ENCODE results near the gene PLEKHA4.

PLEKHA4 gene

DNA sequence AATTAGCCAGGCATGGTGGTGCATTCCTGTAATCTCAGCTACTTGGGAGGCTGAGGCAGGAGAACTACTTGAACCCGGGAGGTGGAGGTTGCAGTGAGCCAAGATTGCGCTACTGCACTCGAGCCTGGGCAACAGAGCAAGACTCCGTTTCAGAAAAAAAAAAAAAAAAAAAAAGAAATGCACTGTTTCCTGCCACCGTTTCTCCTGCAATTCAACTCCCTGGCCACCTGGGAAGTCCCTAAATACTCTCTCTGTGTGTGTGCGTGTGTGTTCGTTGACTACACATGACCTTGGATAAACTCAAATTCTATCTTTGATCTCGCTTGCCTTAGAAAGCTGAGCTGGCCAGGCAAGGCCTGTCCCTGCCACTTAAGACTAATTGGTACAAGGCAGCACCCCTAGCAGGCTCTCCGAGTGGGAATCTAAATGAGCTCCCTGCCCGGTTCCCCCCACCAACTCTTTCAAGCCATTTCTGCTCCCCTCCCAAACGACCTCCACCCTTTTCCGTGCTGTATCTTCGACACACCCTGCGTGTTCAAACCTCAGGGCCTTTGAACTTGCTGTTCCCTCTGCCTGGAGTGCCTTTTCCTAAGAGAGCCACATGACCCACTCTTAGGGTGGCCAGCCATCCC is 52.4 kb downstream of the PLEKHA4 start:
- H3K79me2 ChIP-seq (ENCODE audit: control insufficient read depth, low read length) = no peaks in the 10 kb centered on the region
- H3K36me3 ChIP-seq (ENCODE audit: control insufficient read depth, low read length) = no peaks in the 10 kb centered on the region
- H4K20me1 ChIP-seq (ENCODE audit: control insufficient read depth, insufficient read depth, low read depth, low read length) = no peaks in the 10 kb centered on the region
- H3K4me3 ChIP-seq (ENCODE audit: low read length) = peak overlapping the region; percentile 18; the same call in 1 of the 2 replicates
- H3K4me2 ChIP-seq (ENCODE audit: low read length) = peak overlapping the region; percentile 52
- H3F3A ChIP-seq (ENCODE audit: control insufficient read depth, insufficient read depth) = peaks cover 10% of the 10 kb centered on the region
- no peaks in the 10 kb centered on the region for H3K27me3 ChIP-seq (ENCODE audit: control insufficient read depth, low read length)
- no peaks in the 10 kb centered on the region for H3K9me2 ChIP-seq (replicated peaks; ENCODE audit: control insufficient read depth, low read length)
- no peaks in the 10 kb centered on the region for H3K9me3 ChIP-seq (ENCODE audit: control insufficient read depth, insufficient read depth, low read length)
- TF ChIP-seq, protein P1, sequence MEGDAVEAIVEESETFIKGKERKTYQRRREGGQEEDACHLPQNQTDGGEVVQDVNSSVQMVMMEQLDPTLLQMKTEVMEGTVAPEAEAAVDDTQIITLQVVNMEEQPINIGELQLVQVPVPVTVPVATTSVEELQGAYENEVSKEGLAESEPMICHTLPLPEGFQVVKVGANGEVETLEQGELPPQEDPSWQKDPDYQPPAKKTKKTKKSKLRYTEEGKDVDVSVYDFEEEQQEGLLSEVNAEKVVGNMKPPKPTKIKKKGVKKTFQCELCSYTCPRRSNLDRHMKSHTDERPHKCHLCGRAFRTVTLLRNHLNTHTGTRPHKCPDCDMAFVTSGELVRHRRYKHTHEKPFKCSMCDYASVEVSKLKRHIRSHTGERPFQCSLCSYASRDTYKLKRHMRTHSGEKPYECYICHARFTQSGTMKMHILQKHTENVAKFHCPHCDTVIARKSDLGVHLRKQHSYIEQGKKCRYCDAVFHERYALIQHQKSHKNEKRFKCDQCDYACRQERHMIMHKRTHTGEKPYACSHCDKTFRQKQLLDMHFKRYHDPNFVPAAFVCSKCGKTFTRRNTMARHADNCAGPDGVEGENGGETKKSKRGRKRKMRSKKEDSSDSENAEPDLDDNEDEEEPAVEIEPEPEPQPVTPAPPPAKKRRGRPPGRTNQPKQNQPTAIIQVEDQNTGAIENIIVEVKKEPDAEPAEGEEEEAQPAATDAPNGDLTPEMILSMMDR (IDR thresholded peaks at IDR 0.05; ENCODE audit: low read depth, low read length, poor library complexity, severe bottlenecking) = no peak
- TF ChIP-seq EZH2phosphoT487 (IDR thresholded peaks at IDR 0.05; ENCODE audit: borderline replicate concordance, low read length) = no peak
- H3K27ac ChIP-seq (ENCODE audit: low read depth, low read length) = peak overlapping the region; percentile 23; the same call in 1 of the 2 replicates
- H3K4me1 ChIP-seq (ENCODE audit: control insufficient read depth, low read length) = peaks cover 32% of the 10 kb centered on the region

GRCh38 chr19:48814895-48815294 is 53.5 kb downstream of the PLEKHA4 start:
- TF ChIP-seq, protein P1 (IDR thresholded peaks at IDR 0.05; ENCODE audit: low read depth, low read length, poor library complexity, severe bottlenecking) = no peak
- no peak for TF ChIP-seq EZH2phosphoT487 (IDR thresholded peaks at IDR 0.05; ENCODE audit: borderline replicate concordance, low read length)
- Histone ChIP-seq H3K4me2 (ENCODE audit: low read length) (no peak overlapping the region), H3K79me2 (ENCODE audit: control insufficient read depth, low read length) (peaks cover 9% of the 10 kb centered on the region), H3K27ac (ENCODE audit: low read depth, low read length) (no peak overlapping the region), H3K9me3 (ENCODE audit: control insufficient read depth, insufficient read depth, low read length) (no peaks in the 10 kb centered on the region), H3F3A (ENCODE audit: control insufficient read depth, insufficient read depth) (peaks cover 10% of the 10 kb centered on the region), H3K4me3 (ENCODE audit: low read length) (no peak overlapping the region), H3K4me1 (ENCODE audit: control insufficient read depth, low read length) (peaks cover 36% of the 10 kb centered on the region), H3K9me2 (replicated peaks; ENCODE audit: control insufficient read depth, low read length) (no peaks in the 10 kb centered on the region), H4K20me1 (ENCODE audit: control insufficient read depth, insufficient read depth, low read depth, low read length) (no peaks in the 10 kb centered on the region), H3K27me3 (ENCODE audit: control insufficient read depth, low read length) (no peaks in the 10 kb centered on the region), H3K36me3 (ENCODE audit: control insufficient read depth, low read length) (peaks cover 3% of the 10 kb centered on the region; the same call in 1 of the 2 replicates)

GRCh38 chr19:48813123-48813913 is 55.1 kb downstream of the PLEKHA4 start:
- Histone ChIP-seq H3K36me3 (ENCODE audit: control insufficient read depth, low read length) (peaks cover 3% of the 10 kb centered on the region; the same call in 1 of the 2 replicates), H3K4me3 (ENCODE audit: low read length) (no peak overlapping the region), H3K9me3 (ENCODE audit: control insufficient read depth, insufficient read depth, low read length) (no peaks in the 10 kb centered on the region), H3K9me2 (replicated peaks; ENCODE audit: control insufficient read depth, low read length) (no peaks in the 10 kb centered on the region), H3F3A (ENCODE audit: control insufficient read depth, insufficient read depth) (peaks cover 10% of the 10 kb centered on the region), H4K20me1 (ENCODE audit: control insufficient read depth, insufficient read depth, low read depth, low read length) (no peaks in the 10 kb centered on the region), H3K27ac (ENCODE audit: low read depth, low read length) (no peak overlapping the region), H3K27me3 (ENCODE audit: control insufficient read depth, low read length) (no peaks in the 10 kb centered on the region), H3K4me2 (ENCODE audit: low read length) (no peak overlapping the region), H3K4me1 (ENCODE audit: control insufficient read depth, low read length) (peaks cover 39% of the 10 kb centered on the region), H3K79me2 (ENCODE audit: control insufficient read depth, low read length) (peaks cover 24% of the 10 kb centered on the region)
- no peak for TF ChIP-seq EZH2phosphoT487 (IDR thresholded peaks at IDR 0.05; ENCODE audit: borderline replicate concordance, low read length)
- TF ChIP-seq, protein P1 (IDR thresholded peaks at IDR 0.05; ENCODE audit: low read depth, low read length, poor library complexity, severe bottlenecking) = peak; percentile 54
